ENCODE measurements around the gene CCNYL1. TPM values are rescaled to one million over a fixed set of nuclear protein-coding genes. Genes with fewer than 3 reads are reported as not detected.
"Not testable (repeated sequence)": the region's sequence is repeated elsewhere in the genome, so short reads cannot be mapped to it uniquely, and the experiment has no call there.

Gene CCNYL1
- total RNA-seq, 1 donor from 2014 or later, result 25.7 TPM

DNA sequence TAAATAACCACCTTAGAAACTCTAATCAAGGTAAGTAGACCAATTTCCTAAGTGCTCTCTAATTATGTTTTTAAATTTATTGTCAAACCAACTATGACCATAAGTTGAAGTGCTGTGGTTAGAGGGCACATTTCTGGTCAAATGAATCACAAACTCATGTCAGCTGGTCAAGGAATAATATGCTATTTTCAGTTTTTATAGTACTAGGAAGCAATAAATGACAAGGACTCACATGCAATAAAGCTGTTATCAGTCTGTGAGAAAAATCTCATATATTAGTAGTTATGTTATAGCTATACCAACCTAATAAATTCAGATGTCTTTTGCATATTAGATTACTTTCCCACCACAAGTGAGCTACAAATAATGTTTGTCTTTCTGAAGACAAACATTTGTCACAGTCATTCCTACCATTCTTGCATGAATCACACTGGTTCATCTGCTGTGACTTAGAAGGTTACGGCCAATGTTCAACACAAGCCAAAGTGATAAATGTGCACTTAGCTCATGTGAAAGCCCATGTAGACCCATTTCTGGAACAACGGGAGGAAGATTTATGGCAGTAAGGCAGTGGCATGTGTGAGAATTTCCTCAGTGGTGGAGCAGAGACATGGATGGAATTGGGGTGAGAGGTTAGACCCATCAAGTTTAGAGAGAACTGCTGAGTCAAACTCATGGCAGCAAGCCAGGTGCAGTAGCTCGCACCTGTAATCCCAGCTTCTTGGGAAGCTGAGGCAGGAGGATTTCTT, 27.4 kb upstream of the CCNYL1 start:
- DNase-seq, result no peak
- ATAC-seq, result no peak
- Histone ChIP-seq H3K27me3 (no peaks in the 10 kb centered on the region), H3K4me3 (no peak overlapping the region), H3K27ac (no peak overlapping the region), H3K4me1 (no peaks in the 10 kb centered on the region), H3K36me3 (no peaks in the 10 kb centered on the region), H3K9me3 (no peaks in the 10 kb centered on the region)
- TF ChIP-seq, protein P1, sequence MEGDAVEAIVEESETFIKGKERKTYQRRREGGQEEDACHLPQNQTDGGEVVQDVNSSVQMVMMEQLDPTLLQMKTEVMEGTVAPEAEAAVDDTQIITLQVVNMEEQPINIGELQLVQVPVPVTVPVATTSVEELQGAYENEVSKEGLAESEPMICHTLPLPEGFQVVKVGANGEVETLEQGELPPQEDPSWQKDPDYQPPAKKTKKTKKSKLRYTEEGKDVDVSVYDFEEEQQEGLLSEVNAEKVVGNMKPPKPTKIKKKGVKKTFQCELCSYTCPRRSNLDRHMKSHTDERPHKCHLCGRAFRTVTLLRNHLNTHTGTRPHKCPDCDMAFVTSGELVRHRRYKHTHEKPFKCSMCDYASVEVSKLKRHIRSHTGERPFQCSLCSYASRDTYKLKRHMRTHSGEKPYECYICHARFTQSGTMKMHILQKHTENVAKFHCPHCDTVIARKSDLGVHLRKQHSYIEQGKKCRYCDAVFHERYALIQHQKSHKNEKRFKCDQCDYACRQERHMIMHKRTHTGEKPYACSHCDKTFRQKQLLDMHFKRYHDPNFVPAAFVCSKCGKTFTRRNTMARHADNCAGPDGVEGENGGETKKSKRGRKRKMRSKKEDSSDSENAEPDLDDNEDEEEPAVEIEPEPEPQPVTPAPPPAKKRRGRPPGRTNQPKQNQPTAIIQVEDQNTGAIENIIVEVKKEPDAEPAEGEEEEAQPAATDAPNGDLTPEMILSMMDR (IDR thresholded peaks at IDR 0.05), result no peak
- intact Hi-C loops (cut with DNase I), result no loop called here

- no peaks in the 10 kb centered on the region for H3K4me1 ChIP-seq
Observed at GRCh38 chr2:207686812-207687211, 24.6 kb upstream of the CCNYL1 start.

GRCh38 chr2:207688597-207688996, 22.8 kb upstream of the CCNYL1 start:
- ATAC-seq, result no peak
- no peak overlapping the region for H3K27ac ChIP-seq
- DNase-seq, result no peak
- H3K4me3 ChIP-seq, result no peak overlapping the region
- H3K4me1 ChIP-seq, result peaks cover 3% of the 10 kb centered on the region
- TF ChIP-seq, protein P1 (IDR thresholded peaks at IDR 0.05), result no peak
- H3K36me3 ChIP-seq, result no peaks in the 10 kb centered on the region
- no peaks in the 10 kb centered on the region for H3K27me3 ChIP-seq
- H3K9me3 ChIP-seq, result no peaks in the 10 kb centered on the region
- intact Hi-C loops (cut with DNase I), result no loop called here

More at GRCh38 chr2:207686812-207687211, 24.6 kb upstream of the CCNYL1 start:
- ATAC-seq (no peak), DNase-seq (no peak)
- Histone ChIP-seq H3K4me3 (no peak overlapping the region), H3K27me3 (no peaks in the 10 kb centered on the region), H3K27ac (no peak overlapping the region), H3K36me3 (no peaks in the 10 kb centered on the region), H3K9me3 (no peaks in the 10 kb centered on the region)
- TF ChIP-seq, protein P1 (IDR thresholded peaks at IDR 0.05), result no peak
- intact Hi-C loops (cut with DNase I), result no loop called here

DNA sequence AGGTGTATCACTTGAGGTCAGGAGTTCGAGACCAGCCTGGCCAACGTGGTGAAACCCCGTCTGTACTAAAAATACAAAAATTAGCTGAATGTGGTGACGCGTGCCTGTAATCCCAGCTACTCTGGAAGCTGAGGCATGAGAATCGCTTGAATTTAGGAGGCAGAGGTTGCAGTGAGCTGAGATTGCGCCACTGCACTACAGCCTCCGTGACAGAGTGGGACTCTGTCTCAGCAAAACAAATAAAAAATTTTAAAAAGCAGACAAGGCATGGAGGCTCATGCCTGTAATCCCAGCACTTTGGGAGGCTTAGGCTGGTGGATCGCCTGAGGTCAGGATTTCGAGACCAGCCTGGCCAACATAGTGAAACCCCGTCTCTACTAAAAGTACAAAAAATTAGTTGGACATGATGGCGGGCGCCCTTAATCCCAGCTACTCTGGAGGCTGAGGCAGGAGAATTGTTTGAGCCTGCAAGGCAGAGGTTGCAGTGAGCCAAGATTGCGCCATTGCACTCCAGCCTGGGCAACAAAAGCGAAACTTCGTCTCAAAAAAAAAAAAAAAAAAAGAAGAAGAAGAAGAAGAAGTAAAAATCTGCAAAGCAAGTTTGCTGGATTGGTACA, 20.5 kb upstream of the CCNYL1 start:
- H3K4me3 ChIP-seq, H3K4me1 ChIP-seq, DNase-seq, ATAC-seq, H3K27me3 ChIP-seq, H3K27ac ChIP-seq, H3K36me3 ChIP-seq, H3K9me3 ChIP-seq: not testable (repeated sequence)
- intact Hi-C loops (cut with DNase I), result loop anchor here (10.0 kb wide), 1 partner anchor 56 kb away; no protein-coding TSS in a partner anchor

DNA sequence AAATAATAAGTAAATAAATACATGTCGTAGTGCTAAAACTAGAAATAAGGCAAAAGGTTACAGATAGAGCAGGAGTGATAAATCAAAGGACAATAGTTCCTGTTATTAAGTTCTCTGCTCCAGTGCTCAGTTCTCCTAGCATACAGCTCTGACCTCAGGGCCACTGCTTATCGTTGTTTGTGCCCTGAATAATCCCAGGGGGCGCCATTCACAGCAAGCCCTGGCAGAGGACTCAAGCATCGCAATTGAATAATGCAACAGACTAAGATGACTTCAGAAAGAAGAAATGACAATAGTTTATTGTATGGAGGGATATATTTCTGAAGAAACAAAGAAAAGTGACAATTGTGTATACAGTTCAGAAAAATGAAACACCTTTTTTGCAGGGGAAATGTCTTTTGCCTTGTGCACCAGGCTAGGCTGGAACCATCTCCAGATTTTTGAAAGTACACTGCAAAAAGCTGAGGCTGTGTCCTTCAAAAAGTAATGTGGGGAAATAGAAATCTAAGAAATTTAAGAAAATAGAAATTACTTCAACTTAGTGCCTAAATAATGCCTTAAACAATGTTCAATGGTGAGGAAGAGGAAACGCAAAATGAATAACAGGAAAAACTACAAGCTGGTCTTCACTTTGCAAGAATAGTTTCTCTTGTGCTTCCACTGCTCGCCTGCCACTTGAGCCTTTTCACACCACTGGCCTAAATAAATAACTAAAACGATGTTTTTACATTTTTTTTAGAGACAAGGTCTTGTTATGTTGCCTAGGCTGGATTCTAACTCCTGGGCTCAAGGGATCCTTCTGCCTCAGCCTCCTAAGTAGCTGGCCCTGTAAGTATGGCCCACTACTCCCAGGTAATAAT, 19.0 kb upstream of the CCNYL1 start:
- no peaks in the 10 kb centered on the region for H3K27me3 ChIP-seq
- H3K27ac ChIP-seq, result no peak overlapping the region
- H3K9me3 ChIP-seq, result no peaks in the 10 kb centered on the region
- ATAC-seq, result peak; percentile 95
- intact Hi-C loops (cut with DNase I), result loop anchor here (10.0 kb wide), 1 partner anchor 58 kb away; no protein-coding TSS in a partner anchor
- no peak overlapping the region for H3K4me3 ChIP-seq
- peak; percentile 73 for DNase-seq
- no peaks in the 10 kb centered on the region for H3K36me3 ChIP-seq
- peaks cover 3% of the 10 kb centered on the region for H3K4me1 ChIP-seq
- TF ChIP-seq, protein P1 (IDR thresholded peaks at IDR 0.05), result peak; percentile 61
